HG03558 (cell line): ENCODE data around the gene NANS.
"Not testable (repeated sequence)": the region's sequence is repeated elsewhere in the genome, so short reads cannot be mapped to it uniquely, and the experiment has no call there.

Experiments used
- ATAC-seq: cut with Tn5 transposase; IDR thresholded peaks from one replicate; pipeline ENCODE4 v1.9.1; 2021; ENCODE audit warnings: moderate number of reproducible peaks; ENCODE audit not compliant: unreplicated experiment; ENCODE audit errors: extremely low read depth

NANS gene

GRCh38 chr9:98071737-98072136, 15.2 kb downstream of the NANS start:
- no peak for ATAC-seq

GRCh38 chr9:98074115-98074990, 17.8 kb downstream of the NANS start:
- no peak for ATAC-seq

GRCh38 chr9:98075332-98075805, 18.8 kb downstream of the NANS start:
- ATAC-seq: no peak

GRCh38 chr9:98076514-98076890, 20.0 kb downstream of the NANS start:
- ATAC-seq: not testable (repeated sequence)

- no peak for ATAC-seq
These were observed 22.4 kb downstream of the NANS start for GRCh38 chr9:98078895-98079294.

- ATAC-seq: no peak
These were observed 23.8 kb downstream of the NANS start for GRCh38 chr9:98080326-98080725.

GRCh38 chr9:98080780-98081179, 24.2 kb downstream of the NANS start:
- ATAC-seq: no peak

- ATAC-seq: no peak
These were observed 25.1 kb downstream of the NANS start for GRCh38 chr9:98081477-98082219.

GRCh38 chr9:98083061-98083501, 26.5 kb downstream of the NANS start:
- no peak for ATAC-seq

- no peak for ATAC-seq
These were observed 27.1 kb downstream of the NANS start for GRCh38 chr9:98083566-98084183.

- ATAC-seq: no peak
These were observed 27.9 kb downstream of the NANS start for GRCh38 chr9:98084396-98084795.

- no peak for ATAC-seq
These were observed 28.5 kb downstream of the NANS start for GRCh38 chr9:98085058-98085457.

- no peak for ATAC-seq
These were observed 29.4 kb downstream of the NANS start for GRCh38 chr9:98085944-98086343.

GRCh38 chr9:98086461-98086860, 29.9 kb downstream of the NANS start:
- no peak for ATAC-seq

- no peak for ATAC-seq
These were observed 31.2 kb downstream of the NANS start for GRCh38 chr9:98087420-98088354.

GRCh38 chr9:98090674-98091073, 34.1 kb downstream of the NANS start:
- not testable (repeated sequence) for ATAC-seq

GRCh38 chr9:98091735-98092612, 35.4 kb downstream of the NANS start:
- no peak for ATAC-seq

GRCh38 chr9:98092613-98092931, 36.0 kb downstream of the NANS start:
- ATAC-seq: no peak

- ATAC-seq: no peak
These were observed 37.8 kb downstream of the NANS start for GRCh38 chr9:98094316-98094715.
